ENCODE data around the gene KIF26A.
"Not testable (repeated sequence)": the region's sequence is repeated elsewhere in the genome, so short reads cannot be mapped to it uniquely, and the experiment has no call there.

KIF26A gene

GRCh38 chr14:104225278-104226190, 87.1 kb downstream of the KIF26A start:
- DNase-seq: not testable (repeated sequence)

GRCh38 chr14:104226421-104227383, 88.3 kb downstream of the KIF26A start:
- no peak for DNase-seq

GRCh38 chr14:104227806-104228205, 89.4 kb downstream of the KIF26A start:
- DNase-seq: no peak

- no peak for DNase-seq
These were observed 89.8 kb downstream of the KIF26A start for GRCh38 chr14:104228221-104228620.

GRCh38 chr14:104228716-104229533, 90.5 kb downstream of the KIF26A start:
- no peak for DNase-seq

- no peak for DNase-seq
These were observed 91.2 kb downstream of the KIF26A start for GRCh38 chr14:104229534-104230055.

GRCh38 chr14:104230119-104230815, 91.9 kb downstream of the KIF26A start:
- no peak for DNase-seq

All from CD4-positive, alpha-beta T cell treated with Interleukin-17A for 1 hour (primary cell).